NCI-H2171 (cell line): ENCODE measurements around the gene PRUNE2.
A peak's percentile ranks its signal among the peaks of the same experiment; 100 is the strongest.

Experiments used
- DNase-seq: peaks from one replicate; lab custom pipeline; 2025; lab: John Stamatoyannopoulos, UW

The PRUNE2 gene

DNA sequence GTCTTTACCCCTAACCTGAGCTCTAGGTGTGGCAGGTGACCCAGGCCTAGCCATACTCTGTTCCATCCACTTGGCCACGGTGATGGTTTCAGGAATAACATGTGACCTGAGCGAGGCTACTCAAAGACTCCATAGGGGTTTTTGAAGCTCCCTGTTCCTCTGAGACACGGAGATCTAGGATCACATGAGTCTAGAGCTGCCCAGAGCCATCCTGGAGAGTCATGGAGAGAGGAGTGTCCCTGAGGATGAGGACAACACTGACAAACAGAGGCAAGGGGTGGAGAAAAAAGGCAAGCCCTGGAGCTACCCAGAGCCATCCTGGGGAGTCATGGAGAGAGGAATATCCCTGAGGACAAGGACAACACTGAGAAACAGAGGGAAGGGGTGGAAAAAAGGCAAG lies 171.2 kb downstream of the PRUNE2 start:
- no peak for DNase-seq

DNA sequence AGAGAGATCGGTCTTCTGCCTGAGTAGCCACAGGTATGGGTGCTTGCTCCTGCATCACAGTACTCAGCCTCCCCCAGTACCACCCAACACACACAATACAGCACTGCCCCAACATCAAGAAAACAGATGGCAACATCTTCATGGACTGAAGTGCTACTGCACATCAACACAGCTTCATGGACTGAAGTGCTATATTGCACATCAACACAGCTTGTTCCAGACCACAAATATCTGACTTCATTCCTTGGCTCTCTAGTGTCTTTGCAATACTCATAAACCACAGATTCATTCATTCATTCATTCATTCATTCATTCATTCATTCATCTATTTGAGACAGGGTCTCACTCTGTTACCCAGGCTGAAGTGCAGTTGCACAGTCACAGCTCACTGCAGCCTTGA lies 172.8 kb downstream of the PRUNE2 start:
- no peak for DNase-seq

DNA sequence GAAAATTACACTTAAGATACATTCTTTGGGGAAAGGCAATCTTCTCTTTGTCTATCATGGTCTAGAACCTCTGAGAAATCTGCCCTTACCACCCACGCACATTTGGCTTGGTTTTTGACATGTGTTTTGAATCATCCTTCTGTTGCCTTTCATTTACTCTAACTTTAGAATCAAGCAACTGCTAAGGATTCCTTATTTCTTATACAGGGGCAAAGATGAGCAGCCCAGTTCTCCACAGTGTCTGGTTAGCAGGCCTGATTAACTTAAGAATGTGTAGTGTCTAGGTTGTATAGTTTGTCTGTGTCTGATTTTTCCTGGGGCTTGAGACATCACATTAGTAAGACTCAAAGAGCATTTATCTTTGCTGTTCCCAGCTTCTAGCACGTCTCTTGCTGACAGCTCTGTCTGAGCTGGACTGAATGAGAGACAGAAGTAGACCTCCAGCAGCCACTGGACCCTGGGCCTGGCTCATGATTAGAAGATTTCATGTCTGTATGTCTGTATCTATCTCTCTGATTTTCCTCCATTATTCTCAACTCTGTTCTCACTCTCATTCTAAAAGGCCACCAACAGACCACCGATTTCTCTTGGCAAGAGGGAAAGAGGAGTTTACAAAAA lies 173.5 kb downstream of the PRUNE2 start:
- DNase-seq, result no peak

DNA sequence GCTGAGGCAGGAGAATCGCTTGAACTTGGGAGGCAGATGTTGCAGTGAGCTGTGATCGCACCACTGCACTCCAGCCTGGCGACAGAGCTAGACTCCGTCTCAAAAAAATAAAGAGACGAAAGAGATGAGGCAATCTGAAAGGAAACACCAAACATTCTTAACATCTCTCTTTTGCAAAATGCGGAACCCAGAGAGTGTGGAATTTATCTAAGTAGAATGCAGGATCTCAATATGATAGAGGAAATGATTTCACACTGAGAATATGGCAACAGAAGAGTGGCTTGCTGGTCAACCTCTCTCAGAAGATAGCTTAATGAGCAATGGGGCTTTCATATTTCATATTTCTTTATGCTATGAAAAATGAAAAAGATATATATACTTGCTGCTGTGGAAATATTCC lies 175.1 kb downstream of the PRUNE2 start:
- no peak for DNase-seq

DNA sequence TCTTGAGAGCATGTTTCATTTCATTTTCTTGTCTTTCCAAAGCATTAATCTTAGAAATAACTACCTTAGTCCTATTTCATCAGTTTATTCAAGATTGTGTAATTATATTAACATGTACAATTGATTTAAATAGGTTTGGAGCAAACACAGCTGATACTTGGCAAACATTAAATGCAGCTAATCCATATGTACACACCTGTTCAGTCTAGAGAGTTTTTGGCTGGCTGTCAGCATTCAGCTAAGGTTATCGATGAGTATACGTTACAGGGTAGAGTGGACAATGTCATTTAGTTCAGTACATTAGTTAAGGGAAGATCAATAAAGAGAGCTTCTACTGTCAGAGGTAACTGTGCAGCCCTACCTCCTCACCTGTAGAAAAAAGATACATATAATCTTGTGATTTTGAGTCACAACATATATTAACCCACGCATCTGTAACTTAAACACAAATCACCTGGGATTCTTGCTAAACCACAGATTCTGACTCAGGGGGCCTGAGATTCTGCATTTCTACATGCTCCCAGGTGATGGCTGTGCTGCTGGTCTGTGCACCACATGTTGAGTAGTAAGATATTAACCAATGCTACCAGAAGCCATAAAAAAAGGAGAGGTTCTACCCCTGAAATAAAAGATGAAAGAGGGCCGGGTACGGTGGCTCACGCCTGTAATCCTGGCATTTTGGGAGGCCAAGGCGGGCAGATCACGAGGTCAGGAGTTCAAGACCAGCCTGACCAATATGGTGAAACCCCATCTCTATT lies 175.8 kb downstream of the PRUNE2 start:
- no peak for DNase-seq

DNA sequence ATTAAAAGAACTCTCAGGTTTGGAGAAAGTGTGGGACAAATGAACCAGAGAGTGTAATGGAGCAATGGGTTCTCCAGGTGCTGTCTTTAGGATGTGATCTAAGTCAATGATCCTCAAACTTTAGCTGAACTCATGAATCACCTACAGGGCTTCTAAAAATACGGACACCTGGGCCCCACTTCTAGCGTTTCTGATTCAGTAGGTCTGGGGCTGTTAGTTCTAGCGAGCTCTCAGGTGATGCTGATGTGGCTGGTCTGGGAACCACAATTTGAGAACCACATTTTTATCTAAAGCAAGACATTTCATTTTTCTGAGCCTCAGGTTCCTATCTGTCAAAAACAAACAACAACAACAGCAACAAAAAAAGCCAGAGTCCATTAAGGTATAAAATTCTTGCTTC lies 176.8 kb downstream of the PRUNE2 start:
- DNase-seq, result no peak

DNA sequence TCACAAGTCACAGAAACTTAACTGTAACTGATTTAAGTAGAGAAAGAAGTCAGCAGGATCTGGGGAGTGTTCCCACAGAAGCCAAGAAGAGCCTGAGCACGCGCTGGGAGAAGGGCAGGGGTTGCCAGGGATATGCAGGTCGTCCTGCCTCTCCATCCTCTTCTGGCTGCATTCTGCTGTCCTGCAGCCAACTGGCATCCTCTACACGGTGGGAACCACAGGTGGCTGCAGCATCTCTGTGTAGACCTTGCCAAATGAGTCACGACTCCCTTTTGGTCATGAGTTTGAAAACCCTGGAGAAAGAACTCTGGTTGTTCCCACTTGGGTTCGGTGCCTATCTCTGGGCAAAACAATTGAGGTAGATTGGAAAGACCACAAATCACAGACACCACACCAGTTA lies 180.0 kb downstream of the PRUNE2 start:
- no peak for DNase-seq

DNA sequence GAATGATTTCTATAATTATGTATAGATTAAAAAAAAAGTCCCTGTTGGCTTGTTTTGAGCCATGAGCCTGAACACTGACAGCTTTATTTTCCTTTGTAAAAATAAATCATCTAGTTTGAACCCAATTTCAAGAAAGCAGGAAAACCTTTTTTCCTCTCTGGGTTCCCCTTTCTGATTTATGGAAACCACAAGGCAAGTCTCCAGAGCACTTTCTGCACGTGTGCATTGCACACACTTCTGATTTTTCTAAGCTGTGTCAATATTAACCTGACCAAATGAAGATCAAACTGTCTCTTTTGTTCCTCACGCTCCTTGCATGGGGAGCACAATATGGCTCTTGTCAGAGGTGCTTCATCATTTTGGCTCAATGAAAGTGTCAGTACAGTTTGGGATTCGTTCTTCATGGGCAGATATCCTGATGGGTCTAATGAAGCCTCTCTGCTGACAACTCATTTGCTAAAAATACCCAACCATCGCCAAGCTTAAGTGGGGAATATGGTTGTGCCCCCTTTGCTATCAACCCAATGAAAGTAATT lies 180.8 kb downstream of the PRUNE2 start:
- DNase-seq, result no peak

DNA sequence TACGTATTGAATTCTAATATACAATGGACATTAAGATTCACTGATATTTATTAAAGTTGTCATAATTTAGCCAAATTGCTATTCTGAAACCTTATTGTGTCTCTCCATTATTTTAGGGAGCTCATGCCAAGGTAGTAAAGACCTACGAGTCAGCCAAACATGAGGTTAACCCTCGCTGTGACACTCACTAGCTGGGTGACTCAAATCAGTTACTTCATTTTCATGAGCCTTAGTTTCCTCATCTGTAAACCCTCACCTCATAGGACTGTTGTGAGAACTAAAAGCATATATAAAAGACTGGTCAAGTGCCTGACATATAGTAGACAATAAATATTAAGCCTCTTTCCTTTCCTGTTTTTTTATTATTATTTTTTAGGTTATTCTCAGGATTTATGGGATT lies 185.7 kb downstream of the PRUNE2 start:
- no peak for DNase-seq

DNA sequence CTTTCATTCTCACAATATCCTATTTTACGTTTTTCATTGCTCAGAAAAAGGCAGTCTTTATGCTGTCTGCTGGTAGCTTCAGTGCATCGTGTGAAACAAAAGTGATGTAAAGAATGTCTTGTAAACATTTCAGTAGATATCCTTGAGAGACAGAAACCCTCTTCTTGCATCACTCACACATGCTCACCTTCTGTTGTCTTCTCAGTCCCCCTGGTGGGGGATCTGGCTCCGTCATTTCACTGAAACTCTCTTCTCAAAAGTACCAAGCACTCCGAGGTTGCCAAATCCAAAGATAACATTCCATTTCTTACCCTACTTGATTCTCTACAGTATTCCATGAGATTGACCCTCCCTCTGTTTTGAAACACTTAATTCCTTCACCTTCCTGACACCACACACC lies 187.7 kb downstream of the PRUNE2 start:
- no peak for DNase-seq

DNA sequence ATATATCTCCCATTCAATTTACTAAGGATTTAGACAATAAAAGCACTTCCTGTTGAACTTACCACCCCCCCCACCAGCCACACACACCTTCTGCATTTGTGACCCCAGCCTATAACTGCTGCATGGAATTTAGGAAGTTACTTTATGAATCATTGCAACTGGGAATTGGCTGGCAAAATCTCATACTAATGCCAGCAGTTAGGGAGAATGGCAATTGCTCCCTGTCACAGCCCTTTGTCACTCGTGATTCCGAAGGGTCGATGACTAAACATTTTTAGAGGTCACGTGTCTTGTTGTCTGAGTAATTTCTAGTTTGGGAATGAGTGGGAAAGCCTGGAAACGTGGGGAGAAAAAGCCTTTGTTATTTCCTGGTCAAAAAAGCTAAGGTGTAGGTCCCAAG lies 188.3 kb downstream of the PRUNE2 start:
- DNase-seq, result no peak

DNA sequence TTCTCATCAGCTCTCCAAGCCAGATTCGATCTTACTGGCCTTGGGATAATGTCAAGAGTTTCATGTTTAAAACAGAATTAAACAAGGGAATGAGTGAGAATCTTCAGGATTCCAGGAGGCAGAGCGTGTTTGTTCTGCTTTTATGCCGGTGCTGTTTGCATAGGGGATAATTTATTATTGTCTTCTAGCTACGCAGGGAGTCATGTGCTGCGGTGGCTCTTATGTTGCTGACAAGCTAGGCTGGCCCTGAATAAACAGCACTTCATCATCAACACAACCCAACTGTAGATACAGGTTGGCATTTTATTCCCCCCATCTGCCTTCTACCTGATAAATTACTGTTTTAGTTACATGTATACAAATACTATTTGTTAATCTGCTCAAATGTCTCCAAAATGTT lies 188.7 kb downstream of the PRUNE2 start:
- DNase-seq, result no peak

DNA sequence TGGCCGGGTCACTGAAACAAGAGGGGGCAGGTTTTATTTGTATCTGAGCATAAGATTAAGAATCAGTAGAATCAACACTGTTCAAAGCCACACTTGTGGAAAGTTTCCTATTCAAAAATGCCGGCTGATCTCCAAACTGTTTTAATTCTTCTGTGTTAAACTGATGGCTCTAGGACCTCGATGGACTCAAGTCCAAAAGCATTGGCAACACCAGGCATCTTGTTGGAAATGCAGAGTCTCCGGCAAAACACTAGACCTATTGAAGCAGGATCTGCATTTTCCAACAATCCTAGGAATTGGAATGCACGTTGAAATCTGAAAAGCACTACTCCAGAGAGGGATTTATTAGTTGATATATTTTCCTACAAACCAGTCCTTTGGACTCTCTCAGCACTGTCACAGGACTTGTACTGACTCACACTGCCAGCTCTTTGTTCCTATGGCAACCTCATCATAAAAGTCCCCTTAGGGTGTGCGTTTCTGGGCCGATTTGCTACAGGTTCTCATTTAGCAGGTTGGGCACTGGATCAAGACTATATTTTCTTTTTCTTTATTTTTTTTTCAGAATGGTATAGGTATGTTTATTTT lies 189.7 kb downstream of the PRUNE2 start:
- DNase-seq, result no peak

DNA sequence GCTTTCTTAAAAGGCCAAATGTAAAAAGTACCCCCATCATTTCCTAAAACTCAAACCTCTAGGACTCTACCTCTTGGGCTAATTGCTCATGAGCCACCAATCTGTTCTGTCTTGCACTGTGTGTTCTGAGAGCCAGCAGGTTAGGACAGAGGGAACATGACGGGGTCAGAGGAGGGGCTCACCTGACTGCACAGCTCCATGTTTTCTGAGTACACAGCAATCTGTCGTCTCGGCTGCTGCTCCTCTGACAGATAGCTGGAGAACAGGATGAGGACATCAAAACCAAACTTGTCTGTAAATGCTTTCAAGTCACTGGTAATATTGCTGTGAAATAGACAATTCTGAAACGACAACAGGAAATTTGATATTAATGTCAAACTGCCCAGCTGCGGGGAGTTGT lies 192.5 kb downstream of the PRUNE2 start:
- no peak for DNase-seq

DNA sequence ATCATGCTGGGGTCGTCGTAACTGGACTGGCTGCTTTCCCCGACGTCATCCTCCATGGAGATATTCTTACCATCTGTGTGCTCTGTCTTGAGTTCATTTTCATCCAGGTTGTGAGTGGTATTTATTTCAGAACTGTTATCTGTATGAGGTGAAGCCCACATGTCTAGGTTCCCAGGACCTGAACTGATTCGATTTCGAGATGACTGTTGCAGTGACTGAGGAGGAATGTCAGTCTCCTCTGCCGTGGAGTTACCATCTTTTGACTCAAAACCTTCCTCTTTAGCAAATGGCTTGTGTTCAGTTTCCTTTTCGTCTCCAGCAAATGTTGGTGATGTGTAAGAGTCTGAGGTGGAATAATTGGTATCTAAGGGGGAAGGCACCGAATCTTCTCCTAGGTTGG lies 196.9 kb downstream of the PRUNE2 start:
- DNase-seq, result no peak

DNA sequence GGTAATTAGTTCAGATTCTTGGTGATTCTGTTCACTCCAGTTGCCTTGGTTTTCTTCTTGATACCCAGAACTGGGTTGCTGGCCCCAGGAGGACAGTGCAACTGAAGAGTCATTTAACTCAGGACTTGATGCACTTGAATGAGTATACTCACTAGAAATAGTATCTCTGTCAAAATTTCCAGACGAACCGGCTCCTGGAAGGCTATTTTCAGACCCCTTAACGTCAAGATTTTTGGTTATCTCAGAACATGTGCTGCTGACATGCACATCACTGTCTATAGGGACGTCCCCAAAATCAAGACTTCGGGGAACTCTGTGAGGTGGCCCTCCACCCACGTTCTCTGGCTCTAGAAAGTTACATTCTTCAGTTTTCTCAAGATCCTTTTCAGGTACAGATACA lies 198.4 kb downstream of the PRUNE2 start:
- no peak for DNase-seq

DNA sequence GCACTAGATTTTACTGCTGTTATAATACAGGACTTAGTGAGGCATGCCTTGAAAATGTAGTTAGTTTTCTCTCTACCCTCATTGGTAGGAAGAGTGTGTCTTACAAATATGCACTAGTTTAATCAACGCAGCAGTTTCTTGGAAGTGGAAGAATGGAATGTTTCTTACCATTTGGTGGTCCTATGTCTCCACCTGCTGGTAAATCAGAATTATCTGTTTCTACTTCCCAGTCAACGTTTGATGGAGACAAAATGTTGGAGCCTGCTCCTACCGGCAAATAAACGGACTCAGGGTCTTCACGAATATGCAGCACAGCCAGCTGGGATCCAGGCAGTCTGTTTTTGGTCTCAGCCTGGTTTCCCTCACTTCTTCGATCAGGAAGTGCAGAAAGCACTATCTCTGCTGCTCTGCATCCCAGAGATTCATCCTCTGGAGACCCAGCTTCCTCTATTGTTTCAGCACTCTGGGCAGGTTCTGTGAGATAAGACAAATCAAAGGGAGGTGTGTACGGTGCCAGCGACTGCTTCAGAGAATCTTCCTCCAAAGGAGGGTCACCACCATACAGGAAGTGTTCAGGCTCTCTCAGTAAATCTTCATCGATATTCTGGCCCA lies 201.2 kb downstream of the PRUNE2 start:
- DNase-seq, result peak; percentile 28

DNA sequence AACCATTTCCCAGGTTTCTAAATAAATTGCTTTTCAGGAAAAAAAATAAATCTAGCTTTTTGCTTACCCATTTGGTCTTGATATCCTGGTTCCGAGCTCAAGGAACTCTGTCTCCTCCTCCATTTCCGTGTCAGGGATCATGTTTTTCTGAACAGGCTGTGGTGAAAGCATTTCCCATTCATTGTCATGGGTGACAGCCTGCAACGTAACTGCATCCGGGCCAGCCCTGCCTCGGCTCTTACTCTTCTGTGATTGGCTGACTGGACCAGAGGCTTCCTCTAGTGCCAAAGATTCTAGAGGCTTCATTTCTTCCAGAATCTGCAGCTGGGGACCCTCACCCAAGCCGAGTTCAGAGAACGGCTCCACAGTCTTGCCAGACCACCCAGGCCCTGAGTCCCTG lies 202.6 kb downstream of the PRUNE2 start:
- DNase-seq, result no peak

DNA sequence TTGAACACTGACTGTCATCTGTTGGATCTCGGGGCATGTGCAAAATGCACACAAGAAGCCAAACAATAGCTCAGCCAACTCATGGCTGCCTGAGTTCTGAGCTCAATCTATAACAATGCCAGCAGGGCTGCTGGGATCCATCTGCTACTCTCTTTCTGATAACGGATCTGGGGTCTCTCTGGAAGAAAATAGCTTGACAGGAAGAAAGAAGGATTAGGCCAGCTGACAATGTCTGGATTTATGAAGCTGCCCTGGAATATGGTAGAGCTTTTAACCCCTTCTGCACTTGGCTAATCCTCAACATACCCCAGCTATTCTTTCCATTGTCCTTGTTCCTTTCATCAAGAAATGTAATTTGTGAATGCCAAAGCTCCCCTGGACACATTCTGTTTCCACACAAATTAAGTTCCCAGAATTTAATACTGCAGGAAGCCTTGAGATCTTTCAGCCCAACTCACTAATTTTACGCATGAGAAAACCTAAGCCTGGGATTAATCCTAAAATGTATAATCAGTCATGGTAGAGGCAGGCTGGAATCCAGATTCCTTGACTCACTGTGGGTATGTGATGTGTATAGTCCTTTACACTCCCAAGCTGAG lies 204.4 kb downstream of the PRUNE2 start:
- no peak for DNase-seq

DNA sequence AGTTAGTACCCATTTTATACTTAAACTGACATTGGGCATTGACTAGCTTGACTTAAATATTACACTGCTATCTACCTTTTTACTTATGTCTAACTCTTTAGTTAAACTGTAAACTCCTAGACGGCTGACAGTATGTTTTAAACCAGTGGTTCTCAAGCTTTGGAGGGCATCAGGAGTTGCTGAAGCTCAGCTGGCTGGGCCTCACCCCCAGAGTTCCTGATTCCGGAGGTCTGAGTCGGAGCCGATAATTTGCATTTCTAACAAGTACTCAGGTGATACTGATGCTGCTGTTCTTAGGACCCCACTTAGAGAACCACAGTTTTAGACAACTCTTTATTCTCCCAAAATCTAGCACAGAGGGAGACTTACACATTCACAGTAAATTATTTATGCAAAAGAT lies 205.0 kb downstream of the PRUNE2 start:
- no peak for DNase-seq

DNA sequence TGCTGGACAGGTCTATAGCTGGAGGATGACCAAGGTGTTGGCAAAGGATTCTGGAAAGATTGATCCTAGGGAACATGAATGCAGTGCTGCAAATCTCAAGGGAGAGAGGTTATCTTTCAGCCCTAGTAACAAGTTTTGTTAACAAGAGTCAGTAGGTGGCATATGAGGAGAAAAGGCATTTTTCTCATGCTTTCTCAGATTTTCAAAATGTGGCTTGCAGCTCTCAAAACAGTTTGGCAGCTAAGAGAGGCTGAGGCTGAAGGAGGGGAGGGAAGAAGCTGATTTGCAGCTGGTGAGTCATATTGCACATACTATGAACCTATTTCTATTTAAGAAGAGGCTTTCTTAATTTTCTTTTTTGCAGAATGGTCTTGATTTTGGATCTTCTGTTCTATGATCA lies 205.9 kb downstream of the PRUNE2 start:
- no peak for DNase-seq

DNA sequence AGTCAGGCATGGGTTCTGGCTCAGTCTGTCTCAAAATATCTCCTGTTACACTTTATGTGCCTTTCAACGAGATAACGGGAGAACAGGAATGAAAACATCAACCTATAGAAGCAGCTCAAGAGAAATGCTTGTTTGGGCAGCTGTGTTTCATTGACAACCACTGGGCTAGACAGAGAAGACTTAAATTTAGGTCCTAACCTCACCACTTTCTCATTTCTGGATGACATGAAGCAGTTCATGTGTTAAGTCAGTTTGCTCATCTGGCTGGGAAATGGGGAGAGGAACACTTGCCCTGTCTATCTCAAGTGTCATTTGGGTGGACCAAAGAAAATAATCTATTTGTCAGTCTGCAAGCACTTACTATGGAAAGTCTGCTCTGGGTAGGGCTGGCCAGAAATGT lies 208.4 kb downstream of the PRUNE2 start:
- DNase-seq, result no peak

DNA sequence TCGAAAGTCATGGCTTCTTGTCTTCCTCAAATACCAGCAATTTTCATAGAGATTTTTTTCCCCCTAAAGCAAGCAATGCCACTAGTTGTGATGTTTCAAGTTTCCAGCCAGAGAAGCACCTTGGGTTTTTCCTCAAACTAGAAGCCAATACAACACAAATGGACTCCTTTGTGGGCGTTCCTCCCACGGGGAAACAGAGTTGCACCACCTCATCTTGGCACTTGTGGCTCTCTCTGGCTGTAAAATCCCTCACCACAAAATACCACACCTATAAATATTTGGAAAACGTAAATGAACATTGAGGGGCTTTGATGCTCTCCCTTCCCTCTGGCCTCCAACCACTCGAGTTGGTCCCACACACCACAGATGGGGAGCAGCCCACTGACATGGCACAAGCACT lies 208.8 kb downstream of the PRUNE2 start:
- DNase-seq, result no peak
